Measurements from ENCODE around the gene PDPK1. TPM values are rescaled to one million over a fixed set of nuclear protein-coding genes. Genes with fewer than 3 reads are reported as not detected.
"Not testable (repeated sequence)": the region's sequence is repeated elsewhere in the genome, so short reads cannot be mapped to it uniquely, and the experiment has no call there.

PDPK1 gene
- total RNA-seq, 5 donors from 2014 or later (not counting 1 experiment from before 2014, with no cell fraction given), result 49.8 to 68.4 (median 67.3) TPM

GRCh38 chr16:2631203-2631602 is 93.4 kb downstream of the PDPK1 start:
- H3K36me3 Mint-ChIP-seq; H3K9me3 Mint-ChIP-seq; H3K27me3 Mint-ChIP-seq; ATAC-seq (replicated peaks in 1 of 4); POLR2A ChIA-PET; H3K4me1 Mint-ChIP-seq; H3K27ac Mint-ChIP-seq; H3K4me3 ChIP-seq (ENCODE audit: control insufficient read depth in 1 of 2, extremely low read depth in 1 of 2, low read length in 1 of 2); H3K4me3 Mint-ChIP-seq; H3K4me1 ChIP-seq (ENCODE audit: control insufficient read depth in 1 of 2, extremely low read depth in 1 of 2, insufficient read depth in 2 of 2, low read length in 2 of 2); H3K36me3 ChIP-seq (ENCODE audit: control insufficient read depth in 2 of 2, extremely low read depth in 1 of 2, insufficient read depth in 1 of 2, low read length in 1 of 2); H3K27ac ChIP-seq (ENCODE audit: low read length); H3K9me3 ChIP-seq; H3K27me3 ChIP-seq (replicated peaks in 1 of 2; ENCODE audit: control insufficient read depth in 2 of 2, extremely low read depth in 1 of 2, insufficient read depth in 2 of 2, low read length in 1 of 2); CTCF ChIA-PET; DNase-seq: not testable (repeated sequence)
- no CpG with 5 or more reads among the region's 11 CpGs for WGBS (ENCODE audit: insufficient coverage)

GRCh38 chr16:2632291-2632690 is 94.5 kb downstream of the PDPK1 start:
- H3K9me3 Mint-ChIP-seq; H3K27me3 Mint-ChIP-seq; H3K4me3 Mint-ChIP-seq; H3K27ac ChIP-seq (ENCODE audit: low read length); H3K4me1 Mint-ChIP-seq; H3K36me3 ChIP-seq (ENCODE audit: control insufficient read depth in 2 of 2, extremely low read depth in 1 of 2, insufficient read depth in 1 of 2, low read length in 1 of 2); POLR2A ChIA-PET; CTCF ChIA-PET; H3K4me1 ChIP-seq (ENCODE audit: control insufficient read depth in 1 of 2, extremely low read depth in 1 of 2, insufficient read depth in 2 of 2, low read length in 2 of 2); H3K36me3 Mint-ChIP-seq; H3K9me3 ChIP-seq; H3K27me3 ChIP-seq (replicated peaks in 1 of 2; ENCODE audit: control insufficient read depth in 2 of 2, extremely low read depth in 1 of 2, insufficient read depth in 2 of 2, low read length in 1 of 2); H3K4me3 ChIP-seq (ENCODE audit: control insufficient read depth in 1 of 2, extremely low read depth in 1 of 2, low read length in 1 of 2); H3K27ac Mint-ChIP-seq; DNase-seq; ATAC-seq (replicated peaks in 1 of 4): not testable (repeated sequence)
- WGBS (ENCODE audit: insufficient coverage), result no CpG with 5 or more reads among the region's 7 CpGs

GRCh38 chr16:2639071-2639721 is 101.4 kb downstream of the PDPK1 start:
- H3K4me3 ChIP-seq (ENCODE audit: control insufficient read depth in 1 of 2, extremely low read depth in 1 of 2, low read length in 1 of 2); H3K4me1 Mint-ChIP-seq; POLR2A ChIA-PET; H3K27ac ChIP-seq (ENCODE audit: low read length); H3K9me3 ChIP-seq; H3K36me3 ChIP-seq (ENCODE audit: control insufficient read depth in 2 of 2, extremely low read depth in 1 of 2, insufficient read depth in 1 of 2, low read length in 1 of 2); H3K4me1 ChIP-seq (ENCODE audit: control insufficient read depth in 1 of 2, extremely low read depth in 1 of 2, insufficient read depth in 2 of 2, low read length in 2 of 2); H3K27ac Mint-ChIP-seq; H3K27me3 ChIP-seq (replicated peaks in 1 of 2; ENCODE audit: control insufficient read depth in 2 of 2, extremely low read depth in 1 of 2, insufficient read depth in 2 of 2, low read length in 1 of 2); H3K9me3 Mint-ChIP-seq; H3K27me3 Mint-ChIP-seq; H3K4me3 Mint-ChIP-seq; CTCF ChIA-PET; H3K36me3 Mint-ChIP-seq: not testable (repeated sequence)
- DNase-seq, result peak in 27 of 35 experiments; percentile 6 to 64 (median 38)
- WGBS (ENCODE audit: insufficient coverage), result no CpG with 5 or more reads among the region's 12 CpGs
- peak; percentile 72 to 93 (median 84) for ATAC-seq (replicated peaks in 1 of 4)

- H3K9me3 ChIP-seq; POLR2A ChIA-PET; H3K36me3 ChIP-seq (ENCODE audit: control insufficient read depth in 2 of 2, extremely low read depth in 1 of 2, insufficient read depth in 1 of 2, low read length in 1 of 2); H3K27me3 ChIP-seq (replicated peaks in 1 of 2; ENCODE audit: control insufficient read depth in 2 of 2, extremely low read depth in 1 of 2, insufficient read depth in 2 of 2, low read length in 1 of 2); H3K4me1 Mint-ChIP-seq; H3K27ac Mint-ChIP-seq; CTCF ChIA-PET; H3K36me3 Mint-ChIP-seq; H3K4me1 ChIP-seq (ENCODE audit: control insufficient read depth in 1 of 2, extremely low read depth in 1 of 2, insufficient read depth in 2 of 2, low read length in 2 of 2); H3K4me3 ChIP-seq (ENCODE audit: control insufficient read depth in 1 of 2, extremely low read depth in 1 of 2, low read length in 1 of 2); H3K4me3 Mint-ChIP-seq; H3K27ac ChIP-seq (ENCODE audit: low read length); H3K9me3 Mint-ChIP-seq; DNase-seq; H3K27me3 Mint-ChIP-seq: not testable (repeated sequence)
- no CpG with 5 or more reads among the region's 9 CpGs for WGBS (ENCODE audit: insufficient coverage)
- peak in 1 of 4 experiments; percentile 16 for ATAC-seq (replicated peaks in 1 of 4)
These were observed 101.9 kb downstream of the PDPK1 start for GRCh38 chr16:2639722-2640072.

- WGBS (ENCODE audit: insufficient coverage), result no CpG with 5 or more reads among the region's 17 CpGs
- CTCF ChIA-PET; H3K9me3 Mint-ChIP-seq; DNase-seq; H3K4me1 Mint-ChIP-seq; H3K27ac Mint-ChIP-seq; H3K27me3 ChIP-seq (replicated peaks in 1 of 2; ENCODE audit: control insufficient read depth in 2 of 2, extremely low read depth in 1 of 2, insufficient read depth in 2 of 2, low read length in 1 of 2); H3K36me3 ChIP-seq (ENCODE audit: control insufficient read depth in 2 of 2, extremely low read depth in 1 of 2, insufficient read depth in 1 of 2, low read length in 1 of 2); H3K4me3 Mint-ChIP-seq; H3K36me3 Mint-ChIP-seq; H3K27me3 Mint-ChIP-seq; H3K4me1 ChIP-seq (ENCODE audit: control insufficient read depth in 1 of 2, extremely low read depth in 1 of 2, insufficient read depth in 2 of 2, low read length in 2 of 2); ATAC-seq (replicated peaks in 1 of 4); POLR2A ChIA-PET; H3K9me3 ChIP-seq; H3K27ac ChIP-seq (ENCODE audit: low read length); H3K4me3 ChIP-seq (ENCODE audit: control insufficient read depth in 1 of 2, extremely low read depth in 1 of 2, low read length in 1 of 2): not testable (repeated sequence)
These were observed 104.7 kb downstream of the PDPK1 start for GRCh38 chr16:2642561-2642960.

- H3K27ac Mint-ChIP-seq; H3K36me3 ChIP-seq (ENCODE audit: control insufficient read depth in 2 of 2, extremely low read depth in 1 of 2, insufficient read depth in 1 of 2, low read length in 1 of 2); ATAC-seq (replicated peaks in 1 of 4); POLR2A ChIA-PET; H3K4me3 ChIP-seq (ENCODE audit: control insufficient read depth in 1 of 2, extremely low read depth in 1 of 2, low read length in 1 of 2); H3K4me1 ChIP-seq (ENCODE audit: control insufficient read depth in 1 of 2, extremely low read depth in 1 of 2, insufficient read depth in 2 of 2, low read length in 2 of 2); DNase-seq; H3K4me3 Mint-ChIP-seq; H3K9me3 ChIP-seq; H3K36me3 Mint-ChIP-seq; H3K27ac ChIP-seq (ENCODE audit: low read length); H3K9me3 Mint-ChIP-seq; H3K4me1 Mint-ChIP-seq; CTCF ChIA-PET; H3K27me3 ChIP-seq (replicated peaks in 1 of 2; ENCODE audit: control insufficient read depth in 2 of 2, extremely low read depth in 1 of 2, insufficient read depth in 2 of 2, low read length in 1 of 2); H3K27me3 Mint-ChIP-seq: not testable (repeated sequence)
- WGBS (ENCODE audit: insufficient coverage), result no CpG with 5 or more reads among the region's 12 CpGs
These were observed 107.1 kb downstream of the PDPK1 start for GRCh38 chr16:2644754-2645453.

Measured in T-cell (primary cell).